Measurements from ENCODE around the gene FPR3.

Gene FPR3

DNA sequence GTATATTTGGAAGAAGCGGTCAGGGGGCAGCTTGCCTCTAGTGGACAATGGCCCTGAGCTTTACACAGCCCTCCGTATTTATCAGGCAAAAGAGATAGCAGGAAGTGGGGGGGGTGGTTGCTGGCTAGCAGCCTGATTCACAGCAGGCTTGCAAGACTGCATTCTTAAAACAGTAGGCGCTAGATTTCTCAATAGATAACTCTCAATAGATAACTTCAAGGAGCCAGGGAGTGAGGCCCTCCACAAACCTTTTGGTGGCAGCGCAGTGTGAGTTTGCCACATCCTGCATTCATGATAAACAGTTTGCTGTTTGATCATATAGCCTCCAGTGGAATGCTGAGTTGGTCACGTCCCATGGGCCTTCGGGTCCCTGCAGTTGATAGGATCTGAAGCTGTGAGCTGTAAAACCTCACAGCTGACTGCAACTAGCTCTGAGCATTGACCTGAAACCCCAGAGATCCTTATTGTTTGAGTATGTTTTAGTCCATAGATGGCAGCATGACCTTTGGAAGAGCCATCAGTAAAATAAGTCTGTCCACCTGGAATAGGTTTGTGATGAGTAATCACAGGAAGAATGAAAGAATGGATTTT lies 12.2 kb downstream of the FPR3 start:
- no peak for DNase-seq (ENCODE audit: low read depth in 2 of 2)

DNA sequence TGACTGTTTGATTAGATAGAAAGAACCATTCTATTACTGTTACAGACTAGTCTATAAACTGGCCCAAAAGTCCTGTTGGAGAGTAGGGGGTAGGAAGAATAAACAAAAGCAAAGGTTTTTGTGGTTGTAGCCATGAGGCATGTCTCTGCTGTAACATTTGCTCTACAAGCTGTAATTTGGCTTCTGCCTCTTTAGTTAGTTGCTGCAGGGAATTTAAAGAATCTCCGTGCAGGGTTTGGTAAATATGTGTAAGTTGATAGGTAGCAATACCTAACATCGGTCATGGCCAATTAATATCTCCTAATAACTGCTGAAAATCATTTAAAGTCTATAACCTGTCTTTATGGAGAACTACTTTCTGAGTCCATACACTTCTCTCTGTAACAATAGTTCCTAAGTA lies 13.0 kb downstream of the FPR3 start:
- no peak for DNase-seq (ENCODE audit: low read depth in 2 of 2)

DNA sequence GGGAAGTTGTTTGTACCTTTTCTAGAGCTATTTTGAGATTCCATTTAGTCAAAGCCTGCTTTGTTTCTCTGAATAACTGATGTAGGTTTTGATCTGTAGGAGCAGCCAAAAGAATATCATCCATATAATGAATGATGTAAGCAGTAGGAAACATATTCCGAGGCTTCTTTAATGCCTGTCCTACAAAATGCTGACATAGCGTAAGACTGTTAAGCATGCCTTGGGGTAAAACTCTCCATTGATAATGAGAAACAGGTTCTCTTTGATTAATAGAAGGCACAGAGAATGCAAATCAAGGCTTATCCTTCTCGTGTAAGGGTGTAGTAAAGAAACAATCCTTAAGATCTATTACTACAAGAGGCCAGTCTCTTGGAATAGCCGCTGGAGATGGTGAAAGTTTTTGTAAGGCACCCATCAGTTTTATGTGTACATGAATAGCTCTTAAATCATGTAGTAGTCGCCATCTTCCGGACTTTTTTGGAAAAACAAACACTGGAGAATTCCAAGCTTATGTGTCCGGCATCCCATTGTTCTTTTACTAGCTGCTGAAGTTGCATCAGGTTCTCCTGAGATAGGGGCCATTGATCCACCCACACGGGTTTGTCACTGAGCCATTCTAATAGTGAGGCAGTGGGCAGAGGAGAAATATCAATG lies 13.5 kb downstream of the FPR3 start:
- DNase-seq (ENCODE audit: low read depth in 2 of 2), result no peak

DNA sequence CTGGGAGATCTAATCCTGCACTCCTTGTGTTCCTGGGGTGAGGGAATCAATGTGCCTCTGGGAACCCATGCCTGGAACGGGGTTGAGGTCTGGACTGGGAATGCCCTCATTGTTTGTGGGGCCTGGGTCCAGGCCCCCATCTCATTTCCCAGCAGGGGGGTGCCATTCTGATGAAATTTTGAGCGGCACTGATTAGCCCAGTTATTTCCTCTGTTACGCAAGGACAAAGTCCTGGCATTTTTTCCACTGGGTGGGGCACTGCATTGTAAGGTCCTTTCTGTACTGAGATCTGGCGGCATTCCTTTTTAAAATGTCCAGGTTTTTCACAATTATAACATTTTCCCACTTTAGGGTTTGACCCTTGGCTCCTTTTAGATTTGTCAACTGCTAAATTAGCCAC lies 14.8 kb downstream of the FPR3 start:
- no peak for DNase-seq (ENCODE audit: low read depth in 2 of 2)

DNA sequence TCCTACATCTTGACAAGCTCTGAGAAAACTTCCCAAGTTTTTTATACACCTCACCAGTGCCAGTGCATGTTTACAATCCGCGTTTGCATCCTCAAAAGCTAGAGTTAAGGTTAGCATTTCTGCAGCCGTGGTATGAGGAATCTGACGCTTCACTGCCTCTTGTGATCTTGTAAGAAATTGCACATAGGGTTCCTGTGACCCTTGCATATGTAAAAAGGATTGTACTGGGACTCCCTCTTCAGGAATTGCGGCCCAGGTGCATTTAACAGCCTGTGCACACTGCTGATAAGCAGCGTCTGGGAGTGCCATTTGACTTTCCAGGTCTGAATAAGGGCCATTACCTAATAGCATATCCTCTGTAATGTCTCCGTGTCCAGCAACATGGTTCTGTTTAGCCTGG lies 15.3 kb downstream of the FPR3 start:
- no peak for DNase-seq (ENCODE audit: low read depth in 2 of 2)

DNA sequence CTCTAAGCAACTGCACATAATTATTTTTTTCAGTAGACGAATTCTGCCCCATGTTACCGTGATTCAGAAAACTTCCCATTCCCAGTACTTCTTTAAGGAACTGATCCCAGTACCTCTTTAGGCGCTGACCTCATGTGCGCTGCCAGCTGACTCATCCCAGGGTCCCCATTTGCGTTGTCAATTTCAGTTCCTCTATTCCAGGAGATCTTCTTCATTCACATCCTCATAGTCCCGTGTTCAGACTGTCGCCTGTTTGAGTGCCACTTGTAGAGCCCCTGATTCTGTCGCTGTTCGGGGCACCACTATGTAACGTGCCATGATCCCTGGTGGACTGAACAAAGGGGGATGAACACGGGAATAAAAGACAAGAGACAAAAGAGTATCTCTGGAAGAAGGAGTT lies 16.4 kb downstream of the FPR3 start:
- no peak for DNase-seq (ENCODE audit: low read depth in 2 of 2)

DNA sequence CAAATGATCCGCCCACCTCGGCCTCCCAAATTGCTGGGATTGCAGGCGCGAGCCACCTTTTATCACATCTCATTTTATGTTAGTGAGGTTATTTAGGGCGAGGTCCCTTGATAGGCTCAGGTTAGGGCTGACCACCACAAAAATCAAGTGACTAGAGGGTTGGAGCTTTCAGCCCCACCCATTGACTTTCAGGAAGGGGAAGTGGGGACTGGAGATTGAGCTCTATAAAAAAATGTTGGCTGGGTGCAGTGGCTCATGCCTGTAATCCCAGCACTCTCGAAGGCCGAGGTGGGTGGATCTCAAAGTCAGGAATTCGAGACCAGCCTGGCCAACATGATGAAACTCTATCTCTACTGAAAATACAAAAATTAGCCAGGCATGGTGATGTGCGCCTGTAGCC lies 20.1 kb downstream of the FPR3 start:
- no peak for DNase-seq (ENCODE audit: low read depth in 2 of 2)

DNA sequence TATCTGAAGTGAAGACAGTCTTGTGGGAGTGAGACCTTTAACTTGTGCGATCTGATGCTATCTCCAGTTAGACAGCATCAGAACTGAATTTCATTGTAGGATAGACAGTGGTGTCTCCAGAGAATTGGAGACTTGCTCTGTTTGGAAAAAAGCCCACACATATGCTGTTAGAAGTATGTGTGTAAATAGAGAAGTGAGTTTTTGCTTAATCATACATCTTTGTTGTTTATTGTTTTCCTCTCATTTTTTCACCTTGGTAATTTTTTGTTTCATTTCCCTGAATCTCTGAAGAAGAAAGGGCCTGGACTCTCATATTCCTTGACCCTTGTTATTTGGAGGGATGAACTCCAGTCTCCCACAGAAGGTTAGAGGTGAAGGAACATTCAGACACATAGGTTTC lies 21.8 kb downstream of the FPR3 start:
- DNase-seq (ENCODE audit: low read depth in 2 of 2), result no peak

DNA sequence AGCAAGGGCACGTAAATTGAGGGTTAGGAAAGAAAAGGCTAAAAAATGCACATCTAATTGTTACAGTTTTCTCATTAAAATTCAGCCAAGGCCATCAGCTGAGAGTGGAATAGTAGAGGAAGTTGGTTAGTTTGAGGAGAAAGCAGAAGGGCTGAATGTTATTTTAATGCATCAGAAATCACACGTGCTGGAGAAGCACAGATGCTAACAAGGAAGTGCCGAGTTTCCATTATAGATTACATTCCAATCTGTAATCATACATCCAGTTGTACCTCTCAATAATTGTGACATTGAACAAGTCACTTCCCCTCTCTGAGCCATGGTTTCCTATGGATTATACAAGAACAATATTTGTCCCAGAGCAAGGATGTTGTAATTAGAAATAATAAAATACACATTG lies 25.1 kb downstream of the FPR3 start:
- no peak for DNase-seq (ENCODE audit: low read depth in 2 of 2)

DNA sequence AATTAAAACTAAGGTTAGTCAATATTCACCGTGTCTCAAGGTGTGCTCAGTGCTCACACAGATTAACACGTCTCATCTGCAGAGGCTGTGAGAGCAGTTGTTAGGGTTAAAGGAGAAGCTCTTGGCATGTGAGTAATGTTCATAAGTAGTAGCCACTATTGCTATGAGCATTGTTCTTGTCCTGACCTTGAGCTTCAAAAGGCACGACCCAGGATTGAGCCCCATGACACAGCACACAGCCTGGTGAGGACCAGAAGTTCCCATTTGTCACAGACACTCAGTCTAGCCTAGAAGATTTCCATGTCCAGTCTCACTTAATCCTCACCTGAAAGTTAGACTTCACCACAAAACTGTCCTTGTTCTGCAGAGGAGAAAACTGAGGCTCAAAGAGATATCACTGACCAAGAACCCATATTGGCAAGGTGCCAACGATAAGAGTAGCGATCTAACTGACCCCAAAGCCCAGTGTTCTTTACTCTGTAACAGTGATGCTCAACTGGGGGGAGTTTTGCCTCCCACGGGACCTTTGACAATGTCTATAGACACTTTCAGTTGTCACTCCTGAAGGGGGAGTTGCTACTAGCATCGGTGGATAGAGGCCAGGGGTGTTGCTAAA lies 26.0 kb downstream of the FPR3 start:
- no peak for DNase-seq (ENCODE audit: low read depth in 2 of 2)

DNA sequence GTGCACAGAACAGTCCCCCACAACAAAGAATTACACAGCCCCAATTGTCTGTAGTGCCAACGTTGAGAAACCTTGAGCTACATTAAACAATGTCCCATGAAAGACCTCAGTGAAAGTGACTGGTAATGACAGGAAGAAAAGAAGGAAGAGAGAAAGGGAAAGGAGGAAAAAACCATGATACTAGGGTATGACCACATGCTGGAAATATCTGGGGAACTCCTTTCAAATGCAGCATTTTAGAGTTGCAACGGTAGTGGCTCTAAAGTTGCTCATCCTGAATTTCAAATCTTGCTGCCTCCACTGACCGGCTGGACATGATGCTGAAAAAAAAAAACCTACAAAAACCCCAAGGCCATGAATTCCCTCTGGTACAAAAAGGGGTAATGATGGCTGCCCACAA lies 26.5 kb downstream of the FPR3 start:
- DNase-seq (ENCODE audit: low read depth in 2 of 2), result no peak

DNA sequence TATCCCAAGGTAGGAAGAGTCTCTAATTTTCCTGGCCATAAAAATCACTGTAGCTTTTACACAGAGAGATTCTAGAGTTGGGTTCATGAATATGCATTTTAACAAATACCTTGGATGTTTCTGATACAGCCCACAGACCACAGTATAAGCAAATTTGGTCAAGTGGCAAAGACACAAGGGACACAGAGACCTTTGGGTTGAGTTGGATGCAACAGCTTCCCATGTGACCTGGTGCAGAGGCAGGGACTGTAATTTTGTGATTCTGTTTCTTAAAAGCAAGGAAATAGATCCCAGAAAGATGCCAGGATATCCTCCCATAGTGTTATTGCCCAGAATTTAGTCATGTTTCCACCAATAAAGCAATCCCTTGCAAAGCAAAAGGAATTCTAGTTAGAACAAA lies 27.0 kb downstream of the FPR3 start:
- no peak for DNase-seq (ENCODE audit: low read depth in 2 of 2)

DNA sequence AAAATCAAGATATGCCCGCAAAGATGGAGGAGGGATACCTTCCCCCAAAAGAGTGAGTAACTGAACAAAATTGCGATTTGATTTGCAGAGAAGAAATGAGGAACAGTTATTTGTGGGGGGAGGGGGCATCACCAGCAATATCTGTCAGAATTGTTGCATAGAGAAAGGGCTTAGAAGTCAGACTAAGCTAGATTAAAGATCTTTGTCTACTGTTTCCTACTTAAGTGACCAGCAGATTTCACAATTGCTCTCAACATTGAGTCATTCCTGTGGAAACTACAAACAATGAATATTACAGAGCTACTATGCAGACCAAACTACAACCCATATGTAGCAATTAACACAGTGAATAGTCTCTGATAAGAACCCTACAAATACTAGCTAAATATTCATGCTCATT lies 27.4 kb downstream of the FPR3 start:
- no peak for DNase-seq (ENCODE audit: low read depth in 2 of 2)

DNA sequence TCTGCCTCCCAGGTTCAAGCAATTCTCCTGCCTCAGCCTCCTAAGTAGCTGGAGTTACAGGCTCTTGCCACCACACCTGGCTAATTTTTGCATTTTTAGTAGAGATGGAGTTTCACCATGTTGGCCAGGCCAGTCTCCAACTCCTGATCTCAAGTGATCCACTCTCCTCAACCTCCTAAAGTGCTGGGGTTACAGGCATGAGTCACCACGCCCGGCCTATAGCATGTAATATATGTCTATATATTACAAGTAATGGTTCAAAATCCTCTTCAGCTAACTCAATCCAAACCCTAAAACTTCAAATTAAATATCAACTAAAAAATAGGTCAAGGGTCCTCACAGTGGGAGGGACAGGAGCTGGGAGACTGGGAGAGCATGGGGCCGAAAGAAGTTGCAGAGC lies 28.0 kb downstream of the FPR3 start:
- DNase-seq (ENCODE audit: low read depth in 2 of 2), result no peak

DNA sequence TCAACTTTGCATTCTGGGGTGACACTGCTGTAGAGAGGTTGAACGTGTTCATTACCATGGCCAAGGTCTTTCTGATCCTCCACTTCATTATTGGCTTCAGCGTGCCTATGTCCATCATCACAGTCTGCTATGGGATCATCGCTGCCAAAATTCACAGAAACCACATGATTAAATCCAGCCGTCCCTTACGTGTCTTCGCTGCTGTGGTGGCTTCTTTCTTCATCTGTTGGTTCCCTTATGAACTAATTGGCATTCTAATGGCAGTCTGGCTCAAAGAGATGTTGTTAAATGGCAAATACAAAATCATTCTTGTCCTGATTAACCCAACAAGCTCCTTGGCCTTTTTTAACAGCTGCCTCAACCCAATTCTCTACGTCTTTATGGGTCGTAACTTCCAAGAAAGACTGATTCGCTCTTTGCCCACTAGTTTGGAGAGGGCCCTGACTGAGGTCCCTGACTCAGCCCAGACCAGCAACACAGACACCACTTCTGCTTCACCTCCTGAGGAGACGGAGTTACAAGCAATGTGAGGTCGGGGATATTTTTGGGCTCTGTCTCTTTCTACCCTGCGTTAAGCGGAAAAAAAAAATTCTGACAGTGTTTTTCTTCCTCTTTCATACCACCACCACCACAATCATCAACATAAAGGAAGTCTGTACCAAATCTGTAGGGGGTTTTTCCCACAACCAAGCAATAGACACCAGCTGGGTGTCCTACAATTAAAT lies 29.5 kb downstream of the FPR3 start:
- DNase-seq (ENCODE audit: low read depth in 2 of 2), result no peak

DNA sequence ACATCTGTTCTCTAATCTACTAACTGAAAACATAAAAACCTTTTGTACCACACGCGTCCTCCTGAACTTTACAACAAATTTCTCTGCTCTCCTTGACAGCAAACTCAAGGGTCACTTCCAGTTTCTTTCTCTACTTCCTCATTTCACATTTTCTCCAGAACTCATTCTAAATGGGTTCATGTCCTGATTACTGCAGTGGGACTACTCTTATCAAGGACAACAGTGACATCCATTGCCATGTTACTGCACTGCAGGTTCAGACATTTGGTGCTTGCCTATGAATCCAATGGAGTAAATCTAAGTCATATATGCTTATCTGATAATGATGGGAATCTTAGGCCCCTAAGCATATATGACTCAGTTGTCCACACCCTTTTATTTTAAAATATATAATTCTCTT lies 35.3 kb downstream of the FPR3 start:
- DNase-seq (ENCODE audit: low read depth in 2 of 2), result no peak

DNA sequence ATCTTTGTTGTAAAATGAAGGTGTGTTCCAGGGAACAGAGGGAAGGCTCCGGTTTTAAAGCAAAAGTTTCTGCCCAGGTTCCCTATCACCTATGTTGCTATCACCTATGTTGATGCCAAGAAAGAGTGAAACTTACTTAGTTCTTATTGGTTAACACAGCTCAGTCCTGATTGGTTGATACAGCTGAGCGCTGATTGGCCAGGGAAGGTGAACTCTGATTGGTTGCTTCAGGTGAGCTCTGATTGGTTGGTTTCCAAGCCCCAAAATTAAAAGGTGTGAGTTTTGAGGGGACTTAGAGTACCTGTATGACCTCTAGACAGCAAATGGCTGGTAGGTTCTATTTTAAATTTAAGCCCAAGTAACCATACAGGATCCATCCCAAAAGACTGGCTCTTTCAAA lies 42.2 kb downstream of the FPR3 start:
- no peak for DNase-seq (ENCODE audit: low read depth in 2 of 2)

DNA sequence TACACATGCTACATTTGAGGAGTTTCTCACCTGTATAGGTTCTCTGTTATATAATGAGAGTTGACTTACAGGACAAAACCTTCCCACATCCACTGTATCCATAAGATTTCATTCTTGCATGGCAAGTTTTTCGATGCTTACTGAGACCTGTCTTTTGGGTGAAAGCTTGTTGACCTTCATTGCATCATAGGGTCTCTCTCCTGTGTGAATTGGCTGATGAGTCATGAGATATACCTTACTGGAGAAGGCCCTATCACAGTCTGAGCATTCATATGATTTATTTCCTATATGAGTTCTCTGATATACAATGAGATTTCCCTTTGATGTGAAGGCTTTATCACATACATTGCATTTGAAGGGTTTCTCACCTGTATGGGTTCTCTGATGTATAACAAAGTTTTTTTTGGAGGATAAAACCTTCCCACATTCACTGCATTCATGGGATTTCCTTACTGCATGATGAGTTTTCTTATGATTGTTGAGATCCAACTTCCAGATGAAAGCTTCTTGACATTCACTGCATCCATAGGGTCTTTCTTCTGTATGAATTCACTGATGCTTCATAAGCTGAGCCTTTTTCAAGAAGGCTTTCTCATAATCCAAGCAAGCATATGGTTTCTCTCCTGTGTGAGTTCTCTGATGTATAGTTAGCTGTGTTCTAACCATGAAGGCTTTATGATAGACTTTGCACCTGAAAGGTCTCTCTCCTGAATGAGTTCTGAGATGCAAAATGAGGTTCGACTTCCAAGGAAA lies 67.1 kb downstream of the FPR3 start:
- no peak for DNase-seq (ENCODE audit: low read depth in 2 of 2)

DNA sequence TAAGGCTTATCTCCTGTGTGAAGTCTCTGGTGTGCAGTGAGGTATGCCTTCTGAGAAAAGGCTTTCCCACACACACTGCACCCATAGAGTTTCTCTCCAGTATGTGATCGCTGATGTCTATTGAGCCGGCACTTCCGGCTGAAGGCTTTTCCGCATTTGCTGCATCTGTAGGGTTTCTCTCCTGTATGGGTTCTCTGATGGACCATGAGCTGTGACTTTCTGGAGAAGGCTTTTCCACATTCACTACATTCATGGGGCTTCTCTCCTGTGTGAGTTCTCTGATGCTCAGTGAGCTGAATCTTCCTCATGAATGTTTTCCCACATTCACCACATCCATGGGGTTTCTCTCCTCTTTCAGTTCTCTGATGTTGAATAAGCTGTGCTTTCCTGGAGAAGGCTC lies 78.1 kb downstream of the FPR3 start:
- no peak for DNase-seq (ENCODE audit: low read depth in 2 of 2)

Measured in stimulated activated CD4-positive, alpha-beta T cell treated with anti-CD3 and anti-CD28 coated beads, Interleukin-12 subunit alpha, Interleukin-12 subunit beta, amount 100 ng/mL, for 24 hours (primary cell).